Measurements from ENCODE around the gene DMBX1. TPM values are rescaled to one million over a fixed set of nuclear protein-coding genes. Genes with fewer than 3 reads are reported as not detected.

The DMBX1 gene
- total and polyA plus RNA-seq, 8 donors = not detected

- TF ChIP-seq POLR2A (IDR thresholded peaks at IDR 0.05) (no peak), CTCF (IDR thresholded peaks at IDR 0.05) (no peak), POLR2AphosphoS5 (IDR thresholded peaks at IDR 0.05) (no peak), EP300 (IDR thresholded peaks at IDR 0.05) (no peak)
- DNase-seq = no peak
- Histone ChIP-seq H3K27ac (no peak overlapping the region), H3K36me3 (no peaks in the 10 kb centered on the region), H3K9me3 (no peaks in the 10 kb centered on the region), H3K4me1 (peaks cover 0 to 4% (median 0%) of the 10 kb centered on the region in 4 donors), H3K4me3 (no peak overlapping the region), H3K27me3 (peaks cover 0 to 87% (median 17%) of the 10 kb centered on the region in 3 donors)
- WGBS, 5 donors = 33 to 49% (median 41%) methylated on average over 4 of the region's 4 CpGs
- intact Hi-C loops (cut with DNase I; ENCODE audit: low total_unique reads) = no loop called here
Measured at GRCh38 chr1:46473991-46474390, 15.6 kb upstream of the DMBX1 start.

- no peaks in the 10 kb centered on the region for H3K36me3 ChIP-seq
- TF ChIP-seq POLR2AphosphoS5 (IDR thresholded peaks at IDR 0.05) (no peak), POLR2A (IDR thresholded peaks at IDR 0.05) (no peak), EP300 (IDR thresholded peaks at IDR 0.05) (no peak), CTCF (IDR thresholded peaks at IDR 0.05) (no peak)
- intact Hi-C loops (cut with DNase I; ENCODE audit: low total_unique reads) = no loop called here
- H3K4me1 ChIP-seq = peaks cover 0 to 4% (median 0%) of the 10 kb centered on the region in 4 donors
- WGBS, 5 donors = 35 to 47% (median 40%) methylated on average over 17 to 20 of the region's 20 CpGs
- no peak overlapping the region for H3K27ac ChIP-seq
- H3K4me3 ChIP-seq = no peak overlapping the region
- H3K27me3 ChIP-seq = peaks cover 0 to 87% (median 11%) of the 10 kb centered on the region in 3 donors
- no peaks in the 10 kb centered on the region for H3K9me3 ChIP-seq
- no peak for DNase-seq
Measured at GRCh38 chr1:46474570-46474969, 15.1 kb upstream of the DMBX1 start.

- 70 to 93% (median 90%) methylated on average over 1 to 2 of the region's 2 CpGs for WGBS, 5 donors
- TF ChIP-seq POLR2AphosphoS5 (IDR thresholded peaks at IDR 0.05) (no peak), CTCF (IDR thresholded peaks at IDR 0.05) (no peak), EP300 (IDR thresholded peaks at IDR 0.05) (no peak), POLR2A (IDR thresholded peaks at IDR 0.05) (no peak)
- H3K9me3 ChIP-seq = no peaks in the 10 kb centered on the region
- DNase-seq = no peak
- intact Hi-C loops (cut with DNase I; ENCODE audit: low total_unique reads) = loop anchor here (5.0 kb wide), 1 partner anchor 56 kb away; no protein-coding TSS in a partner anchor
- H3K4me1 ChIP-seq = peaks cover 0 to 4% (median 0%) of the 10 kb centered on the region in 4 donors
- H3K27ac ChIP-seq = no peak overlapping the region
- no peaks in the 10 kb centered on the region for H3K36me3 ChIP-seq
- no peak overlapping the region for H3K4me3 ChIP-seq
- H3K27me3 ChIP-seq = peaks cover 0 to 85% (median 12%) of the 10 kb centered on the region in 3 donors
Measured at GRCh38 chr1:46476673-46477072, 13.0 kb upstream of the DMBX1 start.

GRCh38 chr1:46477153-46477929 lies 12.3 kb upstream of the DMBX1 start:
- intact Hi-C loops (cut with DNase I; ENCODE audit: low total_unique reads) = loop anchor here (5.0 kb wide), 1 partner anchor 55 kb away; no protein-coding TSS in a partner anchor
- peak; percentile 85 to 90 for DNase-seq
- 33 to 39% (median 38%) methylated on average over 10 to 11 of the region's 11 CpGs for WGBS, 5 donors
- TF ChIP-seq EP300 (IDR thresholded peaks at IDR 0.05) = no peak
- TF ChIP-seq CTCF (IDR thresholded peaks at IDR 0.05) = peak in 5 of 7 experiments; percentile 78 to 93 (median 90)
- Histone ChIP-seq H3K4me3 (no peak overlapping the region), H3K4me1 (peaks cover 0 to 4% (median 0%) of the 10 kb centered on the region in 4 donors), H3K9me3 (no peaks in the 10 kb centered on the region), H3K27me3 (peaks cover 0 to 83% (median 12%) of the 10 kb centered on the region in 3 donors), H3K27ac (no peak overlapping the region), H3K36me3 (no peaks in the 10 kb centered on the region)

Measured in stomach (tissue), 9 donors.